Activated T-helper 1 cell treated with Interleukin-2 at 50 U/mL for 16 hours (primary cell): ENCODE measurements around the gene KDM4C.
"Not testable (repeated sequence)": the region's sequence is repeated elsewhere in the genome, so short reads cannot be mapped to it uniquely, and the experiment has no call there.

Experiments
- DNase-seq: peaks from one replicate; pipeline ENCODE4 v3.0.0-alpha.2; 2020; ENCODE audit warnings: low read depth

Gene KDM4C

DNA sequence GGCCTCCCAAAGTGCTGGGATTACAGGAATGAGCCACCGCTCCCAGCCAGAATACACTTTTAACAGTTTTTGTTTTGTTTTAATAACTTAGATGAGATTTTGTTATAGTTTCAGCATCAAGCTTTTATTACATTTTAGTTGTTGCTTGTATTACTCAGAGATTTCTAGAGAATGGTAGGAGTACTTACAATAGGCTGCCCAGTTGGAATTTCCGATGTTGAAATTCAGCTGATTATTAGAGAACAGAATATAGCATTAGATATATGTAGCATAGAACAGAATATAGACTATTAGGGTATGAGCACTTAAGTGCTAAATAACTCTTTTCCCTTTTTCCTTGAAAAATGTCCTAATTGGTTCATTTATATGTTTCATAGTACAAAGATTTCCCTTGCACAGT lies 6.2 kb downstream of the KDM4C start:
- no peak for DNase-seq

DNA sequence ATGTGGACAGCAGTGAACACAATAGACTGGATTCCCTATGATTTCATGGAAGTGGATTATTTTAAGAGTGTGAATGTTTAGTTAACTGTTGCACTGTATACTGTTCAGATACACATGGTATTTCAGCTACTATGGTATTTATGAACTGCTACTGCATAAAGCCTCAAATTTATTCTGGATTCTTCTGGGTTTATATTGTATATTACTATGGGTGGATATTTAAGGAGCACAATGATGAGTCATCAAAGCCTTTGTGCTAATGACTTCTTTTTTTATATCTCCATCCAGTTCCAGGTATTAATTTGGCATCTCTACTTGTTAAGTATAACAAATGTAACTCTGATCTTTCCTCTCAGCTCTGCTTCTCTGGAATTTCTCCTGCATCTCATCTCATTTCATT lies 6.8 kb downstream of the KDM4C start:
- DNase-seq: no peak

DNA sequence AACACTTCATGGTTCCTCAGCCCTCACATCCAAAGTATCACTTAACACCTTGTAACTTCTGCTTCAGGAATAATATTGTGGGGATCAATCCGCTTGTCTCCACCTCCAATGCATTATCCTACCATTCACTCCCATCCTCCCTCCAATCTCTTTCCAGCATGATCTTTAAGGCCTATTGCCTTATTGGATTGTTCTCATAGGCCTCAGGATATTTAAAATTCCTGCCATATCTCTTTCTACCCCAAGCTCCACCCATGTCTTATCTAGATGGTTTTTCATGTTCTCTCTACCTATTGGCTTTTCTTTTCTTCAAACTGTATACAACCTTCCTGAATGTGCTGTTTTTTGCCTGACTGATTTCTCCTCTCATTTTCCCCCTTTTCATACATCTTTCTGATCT lies 7.2 kb downstream of the KDM4C start:
- DNase-seq: no peak

DNA sequence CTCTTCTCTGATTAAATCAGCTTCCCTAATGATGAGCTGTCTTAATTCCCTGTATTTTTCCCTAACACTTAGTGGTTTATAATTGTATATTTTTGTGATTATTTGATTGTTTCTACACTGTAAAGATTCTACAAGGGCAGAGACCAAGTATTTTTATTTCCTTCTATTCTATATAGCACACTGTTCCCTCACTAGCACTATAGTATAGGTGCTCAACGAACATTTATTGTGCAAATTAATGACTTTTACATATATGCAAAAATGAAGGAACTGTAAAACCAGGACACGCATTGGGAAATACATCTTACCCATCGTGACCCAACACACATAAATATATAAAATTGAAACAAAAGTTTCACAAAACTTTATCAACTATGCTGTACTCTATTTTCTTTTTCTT lies 7.6 kb downstream of the KDM4C start:
- DNase-seq: no peak

DNA sequence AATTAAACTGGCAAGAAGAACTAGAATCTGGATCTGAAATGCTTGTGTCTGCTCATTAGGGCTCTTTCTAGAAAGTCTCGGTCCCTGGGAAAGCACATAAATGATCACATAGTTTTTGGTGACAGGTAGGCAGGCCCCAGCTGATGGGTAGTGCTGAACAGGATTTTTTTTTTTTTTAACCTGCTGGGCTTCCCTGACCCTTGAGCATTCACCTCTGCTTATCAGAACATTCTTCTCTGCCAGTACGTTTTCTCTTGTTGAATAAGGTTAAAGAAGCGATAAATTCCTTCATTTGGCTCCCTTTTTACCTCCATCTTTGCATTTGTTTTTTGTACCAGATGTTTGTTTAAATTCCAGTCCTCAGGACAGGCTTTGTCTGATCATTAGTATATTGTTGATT lies 8.8 kb downstream of the KDM4C start:
- no peak for DNase-seq

DNA sequence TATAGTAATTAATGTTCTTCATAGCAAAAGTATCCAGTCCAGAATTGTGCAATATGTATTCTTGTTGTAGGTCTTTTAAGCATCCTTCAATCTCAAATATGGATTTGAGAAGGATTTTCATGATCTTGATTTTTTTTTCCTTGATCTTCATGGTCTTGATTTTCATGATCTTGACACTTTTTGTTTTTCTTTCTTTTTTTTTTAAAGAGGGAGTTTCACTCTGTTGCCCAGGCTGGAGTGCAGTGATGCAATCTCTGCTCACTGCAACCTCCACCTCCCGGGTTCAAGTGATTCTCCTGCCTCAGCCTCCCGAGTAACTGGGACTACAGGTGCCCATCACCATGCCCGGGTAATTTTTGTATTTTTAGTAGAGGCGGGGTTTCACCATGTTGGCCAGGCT lies 10.8 kb downstream of the KDM4C start:
- not testable (repeated sequence) for DNase-seq

DNA sequence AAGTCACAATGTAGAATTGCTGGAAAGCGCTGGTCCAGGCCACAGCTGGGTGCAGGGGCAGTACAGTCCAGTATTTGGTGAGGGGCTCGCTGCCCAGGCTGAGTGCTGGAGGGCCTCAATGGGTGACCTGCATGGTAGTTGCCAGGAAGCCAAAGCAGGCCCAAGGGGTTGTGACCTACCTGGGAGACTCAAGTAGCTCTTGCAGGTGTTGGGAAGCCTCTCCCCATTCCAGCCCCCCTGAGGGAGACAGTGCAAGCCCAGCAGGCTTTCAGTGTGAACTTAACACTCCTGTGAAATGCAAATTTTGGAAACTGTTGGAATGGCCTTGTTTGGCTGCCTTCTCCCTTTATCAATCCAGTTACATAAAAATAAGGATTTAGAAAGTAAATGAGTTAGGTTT lies 13.9 kb downstream of the KDM4C start:
- DNase-seq: no peak

DNA sequence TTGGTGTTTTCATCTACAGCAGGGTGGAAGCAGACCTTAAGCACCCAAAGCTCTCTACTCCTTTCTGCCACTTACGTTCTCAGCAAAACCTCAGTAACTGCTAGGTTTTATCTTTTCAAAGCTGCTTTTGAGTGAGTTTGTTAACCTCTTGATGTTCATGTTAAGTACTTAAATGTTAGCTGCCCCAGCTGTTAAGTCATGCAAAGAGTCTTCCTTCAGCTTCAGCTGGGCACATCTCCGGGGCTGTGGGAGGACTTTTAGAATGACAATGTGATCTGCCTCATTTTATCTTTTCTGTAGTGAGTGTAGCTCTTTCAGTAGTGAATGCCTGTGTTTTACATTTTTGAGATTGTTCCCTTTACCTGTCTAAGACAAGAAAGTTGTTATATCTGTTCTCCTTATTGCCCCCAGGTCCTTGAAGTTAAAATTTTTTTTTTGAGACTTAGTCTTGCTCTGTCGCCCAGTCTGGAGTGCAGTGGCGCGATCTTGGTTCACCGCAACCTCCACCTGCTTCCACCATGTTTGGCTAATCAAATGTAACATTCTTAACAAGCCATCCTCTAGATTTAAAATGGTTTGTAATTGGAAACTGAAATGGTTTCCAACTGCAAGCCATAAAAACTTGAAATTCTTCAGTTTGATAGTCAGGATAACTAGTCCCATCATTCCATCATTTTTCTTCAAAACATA lies 19.6 kb downstream of the KDM4C start:
- DNase-seq: no peak

DNA sequence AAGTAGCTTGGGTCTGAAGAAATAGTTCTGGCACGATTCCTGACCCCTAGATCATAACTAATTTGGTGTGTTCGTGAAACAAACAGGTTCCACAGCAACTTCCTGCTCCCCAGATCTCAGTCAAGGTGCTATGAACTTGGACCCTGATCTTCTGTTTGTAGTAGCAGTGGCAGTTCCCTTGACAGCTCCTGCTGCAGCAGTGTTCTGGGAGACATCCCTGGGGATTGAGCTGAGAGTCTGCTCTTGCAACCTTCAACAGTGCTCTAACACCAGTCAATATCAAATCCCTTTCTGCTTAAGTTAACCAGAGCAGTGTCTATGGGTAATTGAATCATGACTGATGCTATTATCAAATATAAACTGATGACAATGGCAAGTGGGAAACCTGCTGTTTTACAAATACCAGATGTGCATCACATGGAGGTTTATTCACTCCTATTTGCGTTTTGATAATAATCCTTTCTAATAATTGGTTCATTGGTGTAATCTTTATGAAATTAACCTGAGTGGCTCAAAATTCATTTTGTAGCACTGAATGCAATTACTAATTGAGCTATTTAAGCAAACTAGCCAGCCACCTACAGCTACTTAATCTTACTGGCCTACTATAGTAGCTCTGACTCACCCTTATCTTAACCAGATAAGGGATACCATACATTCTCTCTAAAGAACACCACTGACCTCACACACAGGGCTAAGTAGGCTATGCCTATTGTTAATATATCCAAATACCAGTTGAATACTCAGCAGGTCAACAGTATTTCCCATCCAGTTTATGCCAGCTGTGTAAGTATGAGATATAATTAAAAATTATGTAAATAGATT lies 21.9 kb downstream of the KDM4C start:
- no peak for DNase-seq

DNA sequence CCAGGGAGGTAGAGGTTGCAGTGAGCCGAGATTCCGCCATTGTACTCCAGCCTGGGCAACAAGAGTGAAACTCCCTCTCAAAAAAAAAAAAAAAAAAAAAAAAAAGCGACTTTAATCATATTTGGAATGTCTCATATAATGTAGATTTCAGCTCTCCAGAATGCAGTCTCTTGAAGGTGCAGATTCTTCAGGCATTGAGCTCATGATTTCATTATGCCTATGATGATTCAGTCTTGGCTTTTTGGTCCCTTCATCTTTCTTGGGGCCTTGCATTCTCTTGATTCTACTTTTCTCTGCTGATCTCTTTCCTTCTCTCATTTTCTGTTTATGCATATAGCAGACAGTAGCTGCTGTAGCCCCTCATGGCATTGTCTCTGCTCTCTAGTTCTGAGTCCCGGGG lies 22.9 kb downstream of the KDM4C start:
- DNase-seq: no peak

DNA sequence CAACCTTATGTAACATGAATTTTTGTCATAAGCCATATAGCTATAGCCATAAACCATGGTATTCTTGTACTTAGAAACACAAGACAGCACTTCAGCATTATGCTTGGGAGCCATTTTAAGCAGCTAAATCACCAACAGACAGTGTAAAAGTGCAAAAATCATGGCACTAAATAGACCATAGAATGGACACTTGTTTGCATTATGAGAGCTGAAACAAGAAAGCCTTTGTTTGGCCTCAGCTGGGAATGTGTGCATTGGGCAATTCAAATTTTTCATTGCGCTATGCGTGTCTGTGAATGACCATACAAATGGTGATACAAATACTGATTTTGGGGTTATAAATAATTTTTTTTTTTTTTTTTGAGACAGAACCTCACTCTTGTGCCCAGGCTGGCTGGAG lies 23.7 kb downstream of the KDM4C start:
- no peak for DNase-seq

DNA sequence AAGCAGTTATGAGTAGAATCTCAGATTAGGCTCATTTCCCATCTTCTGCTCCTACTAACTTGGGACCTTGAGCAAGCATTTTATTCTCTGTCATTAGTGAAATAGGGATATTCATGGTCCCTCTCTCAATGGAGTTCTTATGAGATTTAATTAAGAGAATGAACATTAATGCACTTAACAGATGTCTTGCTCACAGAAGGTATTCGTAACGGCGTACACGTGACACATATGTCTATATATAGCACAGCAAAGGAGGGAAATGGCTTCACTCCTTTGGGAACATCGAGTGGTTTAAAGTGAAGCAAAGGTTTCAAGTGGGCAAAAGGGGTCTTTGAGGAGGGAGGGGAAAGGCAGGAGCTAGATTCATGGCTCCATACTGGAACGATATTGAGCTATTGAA lies 24.6 kb downstream of the KDM4C start:
- no peak for DNase-seq

DNA sequence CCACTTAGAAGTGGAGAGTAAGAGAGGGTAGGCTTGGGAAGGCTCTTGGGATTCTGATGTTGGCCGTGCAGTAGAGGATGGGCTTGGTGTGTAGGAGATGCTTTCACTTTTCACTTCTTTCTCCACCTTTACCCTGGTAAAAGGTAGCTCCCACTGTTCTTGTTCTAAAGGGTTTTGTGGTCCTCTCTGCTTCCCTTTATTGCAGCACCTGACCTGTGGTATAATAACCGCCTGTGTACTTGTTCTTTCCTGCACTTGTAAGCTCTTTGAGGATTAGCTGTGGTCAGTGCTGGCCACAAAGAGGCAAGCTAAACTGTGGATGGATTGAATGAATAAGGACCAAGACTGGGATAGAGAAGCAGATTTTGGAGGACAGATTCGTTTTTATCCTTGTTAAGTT lies 25.2 kb downstream of the KDM4C start:
- DNase-seq: no peak

DNA sequence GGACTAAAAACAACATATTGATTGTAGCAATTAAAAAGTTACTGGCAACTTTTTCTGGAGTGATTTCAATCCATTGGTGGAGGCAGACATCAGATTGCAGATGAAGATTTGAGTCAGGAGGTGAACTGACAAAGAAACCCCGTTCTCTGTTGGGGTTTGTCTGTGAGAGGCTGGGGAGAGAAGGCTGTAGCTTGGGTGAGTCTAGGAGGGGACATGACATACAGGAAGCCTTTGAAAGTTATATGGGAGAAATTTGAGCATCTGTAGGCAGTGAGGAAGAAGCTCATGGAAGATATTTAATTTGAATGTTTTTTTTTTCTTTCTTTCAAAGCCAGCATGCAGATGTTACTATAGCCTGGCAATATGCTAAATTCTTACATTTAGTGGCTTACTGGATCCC lies 26.0 kb downstream of the KDM4C start:
- DNase-seq: no peak

DNA sequence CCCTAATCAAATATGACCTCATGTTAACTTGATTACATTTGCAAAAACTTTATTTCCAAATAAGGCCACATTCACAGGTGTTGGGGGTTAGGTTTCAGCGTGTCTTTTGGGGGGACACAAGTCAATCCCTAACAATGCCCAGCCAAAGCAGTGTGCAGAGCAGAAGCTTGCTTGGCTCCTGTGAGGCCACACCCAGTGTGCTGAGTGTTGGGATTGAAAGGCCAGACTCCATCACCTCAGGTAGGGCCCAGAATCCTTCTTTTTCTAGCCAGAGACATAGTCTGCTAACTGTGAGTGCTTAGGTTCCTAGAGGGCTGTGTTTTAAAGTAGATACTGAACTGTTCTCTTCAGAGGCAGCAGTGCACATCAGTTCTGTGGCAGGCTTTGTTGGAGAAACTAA lies 27.9 kb downstream of the KDM4C start:
- DNase-seq: no peak

DNA sequence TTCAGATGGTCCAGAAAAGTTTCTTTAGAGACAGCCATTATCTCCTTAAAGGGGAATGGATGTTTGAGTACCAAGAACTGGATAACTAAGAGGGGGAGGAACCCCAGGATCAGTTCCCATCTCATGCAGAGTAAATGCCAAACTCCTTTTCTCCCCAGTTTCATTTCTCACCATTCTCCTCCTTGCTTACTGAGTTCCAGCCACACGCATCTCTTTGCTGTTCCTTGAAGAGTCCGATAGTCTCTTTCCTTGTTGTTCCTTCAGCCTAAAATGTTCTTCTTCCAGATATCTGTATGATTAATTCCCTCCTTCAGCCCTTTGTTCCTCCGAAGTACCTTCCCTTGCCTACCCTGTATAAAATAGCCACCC lies 30.0 kb downstream of the KDM4C start:
- DNase-seq: no peak

DNA sequence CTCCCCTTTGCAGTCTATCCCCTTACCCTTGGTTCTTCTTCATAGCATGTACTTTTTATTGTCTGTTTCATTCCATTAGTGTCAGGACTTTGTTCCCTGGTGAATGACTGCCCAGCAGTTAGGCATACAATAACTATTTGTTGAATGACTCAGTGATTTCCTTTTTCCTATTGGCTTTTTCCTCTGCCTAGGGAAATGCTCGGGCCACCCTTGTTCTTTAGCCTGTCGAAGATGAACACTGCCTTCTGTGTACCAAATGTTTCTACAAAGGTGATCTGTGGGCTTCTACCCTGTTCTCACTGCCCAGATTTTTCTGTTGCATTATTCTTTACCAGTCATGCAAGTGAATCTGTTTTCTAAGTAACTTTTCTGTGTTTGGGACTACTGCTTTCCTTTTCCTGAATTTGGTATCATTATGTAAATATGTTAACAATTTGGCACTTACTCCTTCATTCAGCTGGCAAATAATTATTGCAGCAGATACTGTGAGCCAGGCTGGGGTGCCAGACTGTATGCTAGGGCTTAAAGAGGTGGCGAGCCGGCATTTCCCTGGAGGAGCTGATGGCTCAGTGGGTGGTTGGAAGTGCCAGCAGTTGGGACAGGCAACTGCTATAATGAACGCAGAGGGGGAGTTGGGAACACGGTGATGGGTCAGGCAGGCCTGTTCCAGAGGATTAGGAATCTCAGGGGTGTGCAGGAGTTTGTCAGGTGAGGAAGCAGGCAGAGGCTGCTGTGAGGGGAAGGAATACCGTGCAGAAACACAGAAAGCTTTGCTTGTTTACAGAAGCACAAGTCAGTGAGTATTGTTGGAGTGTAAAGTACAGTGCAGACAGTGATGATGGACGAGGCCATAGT lies 30.6 kb downstream of the KDM4C start:
- DNase-seq: no peak

DNA sequence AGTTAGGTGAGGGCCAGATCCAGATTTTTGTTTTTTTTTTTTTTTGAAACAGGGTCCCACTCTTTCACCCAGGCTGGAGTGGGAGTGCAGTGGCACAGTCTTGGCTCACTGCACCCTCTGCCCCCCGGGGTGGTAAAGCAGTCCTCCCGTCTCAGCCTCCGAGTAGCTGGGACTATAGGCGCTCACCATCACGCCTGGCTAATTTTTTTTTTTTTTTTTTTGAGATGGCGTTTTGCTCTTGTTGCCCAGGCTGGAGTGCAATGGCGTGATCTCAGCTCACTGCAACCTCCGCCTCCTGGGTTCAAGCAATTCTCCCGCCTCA lies 31.2 kb downstream of the KDM4C start:
- not testable (repeated sequence) for DNase-seq

DNA sequence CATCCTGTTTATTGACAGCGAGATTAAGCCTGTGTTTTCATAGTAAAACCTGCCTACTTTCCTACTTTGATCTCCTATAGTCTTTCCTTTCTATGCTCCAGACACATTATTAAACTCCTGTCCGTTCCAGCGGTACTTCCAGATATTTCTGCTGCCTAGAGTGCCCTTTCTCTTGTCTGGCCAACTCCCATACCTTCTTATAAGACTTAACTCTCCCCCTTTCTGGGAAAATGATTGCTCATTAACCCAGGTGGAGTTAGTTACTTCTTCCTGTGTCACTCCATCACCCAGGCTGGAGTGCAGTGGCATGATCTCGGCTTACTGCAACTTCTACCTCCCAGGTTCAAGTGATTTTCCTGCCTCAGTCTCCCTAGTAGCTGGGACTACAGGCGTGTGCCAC lies 33.1 kb downstream of the KDM4C start:
- no peak for DNase-seq

DNA sequence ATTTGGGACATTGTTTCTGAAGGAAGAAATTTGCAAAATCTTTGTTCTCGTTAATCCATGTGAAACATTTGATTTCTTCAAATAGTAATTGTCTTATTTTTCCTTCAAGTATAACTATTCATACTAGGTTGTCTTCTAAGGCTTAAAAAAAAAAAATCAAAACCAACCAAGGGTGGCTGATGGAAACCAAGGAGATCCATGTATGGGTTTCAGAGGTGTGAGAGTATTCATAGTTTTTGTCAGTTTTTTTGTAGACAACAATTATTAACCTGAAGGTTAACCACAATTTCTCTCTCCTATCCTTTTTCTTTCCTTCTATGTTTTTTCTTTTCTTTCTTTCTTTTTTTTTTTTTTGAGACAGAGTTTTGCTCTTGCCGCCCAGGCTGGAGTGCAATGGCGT lies 35.4 kb downstream of the KDM4C start:
- DNase-seq: no peak

DNA sequence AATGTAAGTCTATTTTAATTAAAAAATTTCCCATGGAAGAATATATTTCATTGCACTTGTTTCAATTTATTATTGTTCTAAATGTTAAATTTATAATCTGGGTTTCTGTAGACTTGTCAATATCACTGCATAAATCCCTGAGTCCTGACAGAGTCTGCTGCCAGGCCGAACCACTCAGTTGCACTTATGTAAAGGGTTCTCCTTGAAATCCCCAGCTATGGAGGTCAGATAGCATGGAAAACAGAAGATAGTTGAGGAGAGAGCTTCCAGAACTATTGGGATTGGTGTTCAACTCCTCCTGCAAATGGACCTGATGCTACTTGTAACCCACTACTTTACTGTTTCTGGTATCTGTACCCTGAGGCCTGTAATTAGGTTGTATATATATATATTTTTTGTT lies 37.2 kb downstream of the KDM4C start:
- no peak for DNase-seq

DNA sequence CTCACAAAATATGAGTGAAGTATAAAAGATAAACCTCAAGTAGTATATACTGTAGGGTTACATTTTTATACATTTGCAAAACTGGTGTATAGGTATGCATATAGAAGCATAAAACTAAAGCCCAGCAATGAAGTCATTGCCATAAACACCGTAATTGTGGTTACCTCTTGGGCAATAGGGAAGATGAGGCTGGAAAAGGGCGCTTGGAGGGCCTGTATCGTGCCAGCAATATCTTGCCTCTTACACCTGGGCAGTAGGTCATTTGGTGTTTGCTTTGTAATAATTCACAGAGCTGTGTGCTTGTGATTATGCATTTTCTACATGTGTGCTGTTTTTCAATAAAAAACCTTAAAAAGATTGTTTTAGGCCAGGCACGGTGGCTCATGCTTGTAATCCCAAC lies 45.2 kb downstream of the KDM4C start:
- no peak for DNase-seq

DNA sequence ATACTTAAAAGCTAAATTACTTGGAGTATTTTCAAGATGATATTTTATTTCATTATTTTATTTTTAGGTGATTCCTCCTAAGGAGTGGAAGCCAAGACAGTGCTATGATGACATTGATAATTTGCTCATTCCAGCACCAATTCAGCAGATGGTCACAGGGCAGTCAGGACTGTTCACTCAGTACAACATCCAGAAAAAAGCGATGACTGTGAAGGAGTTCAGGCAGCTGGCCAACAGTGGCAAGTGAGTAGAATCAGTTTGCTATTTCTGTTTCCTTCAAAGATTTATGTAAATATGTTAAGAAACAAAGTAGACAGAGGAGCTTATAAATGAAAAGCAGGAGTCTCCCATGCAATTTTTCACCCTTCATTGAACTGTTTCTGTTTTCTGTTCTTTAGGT lies 47.8 kb downstream of the KDM4C start:
- no peak for DNase-seq
